RWPE2 (cell line): ENCODE results near the gene VILL.

Source experiments
- ATAC-seq: fragments of 200-7000 bp; cut with Tn5 transposase; 3 replicates; pipeline ENCODE4 v1.9.1; 2021; ENCODE audit warnings: low read depth
- DNase-seq: peaks from one replicate; pipeline ENCODE4 v3.0.0-alpha.2; 2020; ENCODE audit warnings: low spot score
- H3K27ac ChIP-seq: fragments of 450-650 bp; 2 replicates; pipeline ENCODE4 v1.5.1; 2017; ENCODE audit warnings: mild to moderate bottlenecking; ENCODE audit not compliant: poor library complexity, severe bottlenecking
- H3K27me3 ChIP-seq: fragments of 250-450 bp; sonication (Bioruptor Pico); 2 replicates; pipeline ENCODE4 v1.5.1; 2021; ENCODE audit warnings: mild to moderate bottlenecking, moderate library complexity; ENCODE audit not compliant: insufficient read depth, poor library complexity, severe bottlenecking
- H3K36me3 ChIP-seq: fragments of 250-450 bp; sonication (Bioruptor Pico); 2 replicates; pipeline ENCODE4 v1.5.1; 2020; ENCODE audit warnings: low read depth, mild to moderate bottlenecking, moderate library complexity
- H3K4me1 ChIP-seq: fragments of 250-450 bp; sonication (Bioruptor Pico); 2 replicates; pipeline ENCODE4 v1.5.1; 2021; ENCODE audit warnings: mild to moderate bottlenecking, moderate library complexity; ENCODE audit not compliant: insufficient read depth, poor library complexity, severe bottlenecking
- H3K4me3 ChIP-seq: fragments of 250-450 bp; sonication (Bioruptor Pico); 2 replicates; pipeline ENCODE4 v1.5.1; 2021; ENCODE audit warnings: mild to moderate bottlenecking, moderate library complexity; ENCODE audit not compliant: severe bottlenecking
- H3K9me3 ChIP-seq: fragments of 250-450 bp; sonication (Bioruptor Pico); 2 replicates; pipeline ENCODE4 v1.5.1; 2021; ENCODE audit warnings: mild to moderate bottlenecking, moderate library complexity; ENCODE audit not compliant: severe bottlenecking
- CTCF ChIP-seq: fragments of 450-650 bp; IDR thresholded peaks from one replicate; pipeline ENCODE4 v1.5.1; 2017; ENCODE audit warnings: mild to moderate bottlenecking, moderate library complexity; ENCODE audit not compliant: poor library complexity, severe bottlenecking

Gene VILL

GRCh38 chr3:37961622-37962431 is 28.8 kb upstream of the VILL start:
- Histone ChIP-seq H3K4me1 (no peaks in the 10 kb centered on the region), H3K36me3 (peaks cover 10% of the 10 kb centered on the region), H3K27me3 (no peaks in the 10 kb centered on the region), H3K27ac (no peak overlapping the region), H3K9me3 (no peaks in the 10 kb centered on the region), H3K4me3 (no peak overlapping the region)
- TF ChIP-seq CTCF: no peak
- ATAC-seq (no peak), DNase-seq (no peak)

- Histone ChIP-seq H3K9me3 (no peaks in the 10 kb centered on the region), H3K36me3 (peaks cover 13% of the 10 kb centered on the region), H3K4me3 (no peak overlapping the region), H3K27me3 (no peaks in the 10 kb centered on the region), H3K4me1 (no peaks in the 10 kb centered on the region), H3K27ac (no peak overlapping the region)
- DNase-seq (no peak), ATAC-seq (no peak)
- TF ChIP-seq CTCF: no peak
Measured at GRCh38 chr3:37963016-37963415, 27.6 kb upstream of the VILL start.

- ATAC-seq (no peak), DNase-seq (no peak)
- Histone ChIP-seq H3K27me3 (no peaks in the 10 kb centered on the region), H3K4me3 (no peak overlapping the region), H3K36me3 (peaks cover 13% of the 10 kb centered on the region), H3K27ac (no peak overlapping the region), H3K4me1 (no peaks in the 10 kb centered on the region), H3K9me3 (no peaks in the 10 kb centered on the region)
- TF ChIP-seq CTCF: no peak
Measured at GRCh38 chr3:37963635-37964034, 27.0 kb upstream of the VILL start.

GRCh38 chr3:37964146-37964545 is 26.4 kb upstream of the VILL start:
- DNase-seq (no peak), ATAC-seq (no peak)
- Histone ChIP-seq H3K4me3 (no peak overlapping the region), H3K4me1 (no peaks in the 10 kb centered on the region), H3K36me3 (peaks cover 11% of the 10 kb centered on the region), H3K27me3 (no peaks in the 10 kb centered on the region), H3K9me3 (no peaks in the 10 kb centered on the region), H3K27ac (no peak overlapping the region)
- no peak for TF ChIP-seq CTCF

GRCh38 chr3:37964716-37965115 is 25.9 kb upstream of the VILL start:
- Histone ChIP-seq H3K4me3 (no peak overlapping the region), H3K4me1 (no peaks in the 10 kb centered on the region), H3K27me3 (no peaks in the 10 kb centered on the region), H3K36me3 (peaks cover 5% of the 10 kb centered on the region), H3K9me3 (no peaks in the 10 kb centered on the region), H3K27ac (no peak overlapping the region)
- DNase-seq: no peak
- TF ChIP-seq CTCF: no peak
- no peak for ATAC-seq
